ENCODE data around the gene CYP2A7.

DNA sequence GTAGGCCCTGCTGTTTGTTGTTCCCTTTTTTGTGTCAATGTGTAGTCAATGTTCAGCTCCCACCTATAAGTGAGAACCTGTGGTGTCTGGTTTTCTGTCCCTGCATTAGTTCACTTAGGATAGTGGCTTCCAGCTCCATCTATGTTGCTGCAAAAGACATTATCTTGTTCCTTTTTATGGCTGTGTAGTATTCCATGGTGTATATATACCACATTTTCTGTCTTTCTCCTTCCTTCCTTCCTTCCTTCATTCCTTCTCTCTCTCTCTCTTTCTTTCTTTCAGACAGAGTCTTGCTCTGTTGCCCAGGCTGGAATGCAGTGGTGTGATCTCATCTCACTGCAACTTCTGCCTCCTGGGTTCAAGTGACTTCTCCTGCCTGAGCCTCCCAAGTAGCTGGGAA is 52.8 kb downstream of the CYP2A7 start:
- TF ChIP-seq CTCF (IDR thresholded peaks at IDR 0.05) (no peak), POLR2A (IDR thresholded peaks at IDR 0.05) (no peak), POLR2AphosphoS5 (IDR thresholded peaks at IDR 0.05; ENCODE audit: insufficient read depth in 1 of 2, low read depth in 1 of 2) (no peak)

Measured in vagina (tissue), 2 donors.